Measurements from ENCODE around the gene TRDN.

The TRDN gene

DNA sequence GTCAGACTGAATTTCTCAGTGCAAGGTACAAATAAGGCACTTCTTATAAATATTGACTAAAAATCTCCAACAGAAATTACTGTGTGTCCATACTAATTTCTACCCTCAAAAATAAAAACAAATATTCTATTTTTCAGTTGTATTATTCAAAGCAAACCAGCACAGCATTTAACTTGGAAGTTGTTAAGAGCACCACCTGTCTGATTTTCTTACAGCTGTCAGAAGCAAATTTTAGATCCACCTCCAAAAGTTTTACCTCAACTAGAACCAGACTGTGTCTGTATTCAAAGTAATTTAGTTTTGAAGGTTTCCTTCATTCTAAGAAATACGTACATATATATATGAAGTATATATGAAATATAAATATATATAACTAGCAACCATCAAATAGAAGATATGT is 1.2 kb downstream of the TRDN start:
- CTCF ChIA-PET, result interaction anchor here (0.5 kb wide), 1 partner anchor 116 kb away, joined by 6 read pairs; no protein-coding TSS in a partner anchor
- H3K4me1 ChIP-seq (ENCODE audit: control insufficient read depth, insufficient read depth, low read length), result no peaks in the 10 kb centered on the region
- no peaks in the 10 kb centered on the region for H3K36me3 ChIP-seq (ENCODE audit: control insufficient read depth in 2 of 2, insufficient read depth in 1 of 2, low read length in 2 of 2)
- TF ChIP-seq ZNF157 (tag by site-specific recombination; IDR thresholded peaks at IDR 0.05), result no peak
- TF ChIP-seq, protein P1, sequence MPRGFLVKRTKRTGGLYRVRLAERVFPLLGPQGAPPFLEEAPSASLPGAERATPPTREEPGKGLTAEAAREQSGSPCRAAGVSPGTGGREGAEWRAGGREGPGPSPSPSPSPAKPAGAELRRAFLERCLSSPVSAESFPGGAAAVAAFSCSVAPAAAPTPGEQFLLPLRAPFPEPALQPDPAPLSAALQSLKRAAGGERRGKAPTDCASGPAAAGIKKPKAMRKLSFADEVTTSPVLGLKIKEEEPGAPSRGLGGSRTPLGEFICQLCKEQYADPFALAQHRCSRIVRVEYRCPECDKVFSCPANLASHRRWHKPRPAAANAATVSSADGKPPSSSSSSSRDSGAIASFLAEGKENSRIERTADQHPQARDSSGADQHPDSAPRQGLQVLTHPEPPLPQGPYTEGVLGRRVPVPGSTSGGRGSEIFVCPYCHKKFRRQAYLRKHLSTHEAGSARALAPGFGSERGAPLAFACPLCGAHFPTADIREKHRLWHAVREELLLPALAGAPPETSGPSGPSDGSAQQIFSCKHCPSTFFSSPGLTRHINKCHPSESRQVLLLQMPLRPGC (tag by site-specific recombination; IDR thresholded peaks at IDR 0.05), result no peak
- TF ChIP-seq, protein P2, sequence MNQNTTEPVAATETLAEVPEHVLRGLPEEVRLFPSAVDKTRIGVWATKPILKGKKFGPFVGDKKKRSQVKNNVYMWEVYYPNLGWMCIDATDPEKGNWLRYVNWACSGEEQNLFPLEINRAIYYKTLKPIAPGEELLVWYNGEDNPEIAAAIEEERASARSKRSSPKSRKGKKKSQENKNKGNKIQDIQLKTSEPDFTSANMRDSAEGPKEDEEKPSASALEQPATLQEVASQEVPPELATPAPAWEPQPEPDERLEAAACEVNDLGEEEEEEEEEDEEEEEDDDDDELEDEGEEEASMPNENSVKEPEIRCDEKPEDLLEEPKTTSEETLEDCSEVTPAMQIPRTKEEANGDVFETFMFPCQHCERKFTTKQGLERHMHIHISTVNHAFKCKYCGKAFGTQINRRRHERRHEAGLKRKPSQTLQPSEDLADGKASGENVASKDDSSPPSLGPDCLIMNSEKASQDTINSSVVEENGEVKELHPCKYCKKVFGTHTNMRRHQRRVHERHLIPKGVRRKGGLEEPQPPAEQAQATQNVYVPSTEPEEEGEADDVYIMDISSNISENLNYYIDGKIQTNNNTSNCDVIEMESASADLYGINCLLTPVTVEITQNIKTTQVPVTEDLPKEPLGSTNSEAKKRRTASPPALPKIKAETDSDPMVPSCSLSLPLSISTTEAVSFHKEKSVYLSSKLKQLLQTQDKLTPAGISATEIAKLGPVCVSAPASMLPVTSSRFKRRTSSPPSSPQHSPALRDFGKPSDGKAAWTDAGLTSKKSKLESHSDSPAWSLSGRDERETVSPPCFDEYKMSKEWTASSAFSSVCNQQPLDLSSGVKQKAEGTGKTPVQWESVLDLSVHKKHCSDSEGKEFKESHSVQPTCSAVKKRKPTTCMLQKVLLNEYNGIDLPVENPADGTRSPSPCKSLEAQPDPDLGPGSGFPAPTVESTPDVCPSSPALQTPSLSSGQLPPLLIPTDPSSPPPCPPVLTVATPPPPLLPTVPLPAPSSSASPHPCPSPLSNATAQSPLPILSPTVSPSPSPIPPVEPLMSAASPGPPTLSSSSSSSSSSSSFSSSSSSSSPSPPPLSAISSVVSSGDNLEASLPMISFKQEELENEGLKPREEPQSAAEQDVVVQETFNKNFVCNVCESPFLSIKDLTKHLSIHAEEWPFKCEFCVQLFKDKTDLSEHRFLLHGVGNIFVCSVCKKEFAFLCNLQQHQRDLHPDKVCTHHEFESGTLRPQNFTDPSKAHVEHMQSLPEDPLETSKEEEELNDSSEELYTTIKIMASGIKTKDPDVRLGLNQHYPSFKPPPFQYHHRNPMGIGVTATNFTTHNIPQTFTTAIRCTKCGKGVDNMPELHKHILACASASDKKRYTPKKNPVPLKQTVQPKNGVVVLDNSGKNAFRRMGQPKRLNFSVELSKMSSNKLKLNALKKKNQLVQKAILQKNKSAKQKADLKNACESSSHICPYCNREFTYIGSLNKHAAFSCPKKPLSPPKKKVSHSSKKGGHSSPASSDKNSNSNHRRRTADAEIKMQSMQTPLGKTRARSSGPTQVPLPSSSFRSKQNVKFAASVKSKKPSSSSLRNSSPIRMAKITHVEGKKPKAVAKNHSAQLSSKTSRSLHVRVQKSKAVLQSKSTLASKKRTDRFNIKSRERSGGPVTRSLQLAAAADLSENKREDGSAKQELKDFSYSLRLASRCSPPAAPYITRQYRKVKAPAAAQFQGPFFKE (tag by site-specific recombination; IDR thresholded peaks at IDR 0.05; ENCODE audit: borderline replicate concordance), result no peak
- no peak for TF ChIP-seq ZNF19 (tag by site-specific recombination; IDR thresholded peaks at IDR 0.05; ENCODE audit: low read depth)
- TF ChIP-seq ZNF596 (tag by site-specific recombination; IDR thresholded peaks at IDR 0.05), result no peak
- TF ChIP-seq, protein P3, sequence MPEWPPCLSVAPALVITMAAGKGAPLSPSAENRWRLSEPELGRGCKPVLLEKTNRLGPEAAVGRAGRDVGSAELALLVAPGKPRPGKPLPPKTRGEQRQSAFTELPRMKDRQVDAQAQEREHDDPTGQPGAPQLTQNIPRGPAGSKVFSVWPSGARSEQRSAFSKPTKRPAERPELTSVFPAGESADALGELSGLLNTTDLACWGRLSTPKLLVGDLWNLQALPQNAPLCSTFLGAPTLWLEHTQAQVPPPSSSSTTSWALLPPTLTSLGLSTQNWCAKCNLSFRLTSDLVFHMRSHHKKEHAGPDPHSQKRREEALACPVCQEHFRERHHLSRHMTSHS (tag by site-specific recombination; IDR thresholded peaks at IDR 0.05), result no peak
- no peak for TF ChIP-seq ZNF670 (tag by site-specific recombination; IDR thresholded peaks at IDR 0.05; ENCODE audit: low read depth)
- TF ChIP-seq, protein P4, sequence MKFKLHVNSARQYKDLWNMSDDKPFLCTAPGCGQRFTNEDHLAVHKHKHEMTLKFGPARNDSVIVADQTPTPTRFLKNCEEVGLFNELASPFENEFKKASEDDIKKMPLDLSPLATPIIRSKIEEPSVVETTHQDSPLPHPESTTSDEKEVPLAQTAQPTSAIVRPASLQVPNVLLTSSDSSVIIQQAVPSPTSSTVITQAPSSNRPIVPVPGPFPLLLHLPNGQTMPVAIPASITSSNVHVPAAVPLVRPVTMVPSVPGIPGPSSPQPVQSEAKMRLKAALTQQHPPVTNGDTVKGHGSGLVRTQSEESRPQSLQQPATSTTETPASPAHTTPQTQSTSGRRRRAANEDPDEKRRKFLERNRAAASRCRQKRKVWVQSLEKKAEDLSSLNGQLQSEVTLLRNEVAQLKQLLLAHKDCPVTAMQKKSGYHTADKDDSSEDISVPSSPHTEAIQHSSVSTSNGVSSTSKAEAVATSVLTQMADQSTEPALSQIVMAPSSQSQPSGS (tag by site-specific recombination; IDR thresholded peaks at IDR 0.05; ENCODE audit: low read depth), result no peak
- no peak for TF ChIP-seq ZNF133 (tag by site-specific recombination; IDR thresholded peaks at IDR 0.05)
- no peak for TF ChIP-seq ZBTB8A (tag by site-specific recombination; IDR thresholded peaks at IDR 0.05)
- no peak for TF ChIP-seq TCF7L2 (IDR thresholded peaks at IDR 0.05; ENCODE audit: borderline replicate concordance, low read depth, low read length)
- no peaks in the 10 kb centered on the region for H3K9me3 ChIP-seq (ENCODE audit: control insufficient read depth, insufficient read depth, low read depth, low read length)
- POLR2A ChIA-PET, result no interaction called here
- H3K27ac ChIP-seq (ENCODE audit: extremely low read depth, low read depth, low read length), result no peak overlapping the region
- no peak overlapping the region for H3K4me3 ChIP-seq (ENCODE audit: low read depth, low read length)

DNA sequence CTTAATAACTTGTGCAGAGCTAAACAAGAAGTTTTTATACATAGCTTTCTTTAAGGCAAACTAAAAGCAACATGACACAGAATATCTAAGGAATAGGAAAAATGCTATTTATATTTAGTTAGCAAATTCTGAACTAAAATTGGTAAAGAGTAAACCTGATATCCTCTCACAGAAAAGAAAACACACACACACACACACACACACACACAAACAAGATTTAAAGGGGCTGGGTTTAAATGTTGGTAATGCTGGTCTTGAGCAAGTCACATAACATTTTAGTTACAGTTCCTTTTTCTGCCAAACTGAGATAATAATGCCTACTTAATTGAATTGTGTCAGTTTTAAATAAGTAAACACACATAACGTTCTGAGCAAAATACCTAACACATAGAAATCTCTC is 1.6 kb downstream of the TRDN start:
- Histone ChIP-seq H3K4me1 (ENCODE audit: control insufficient read depth, insufficient read depth, low read length) (no peaks in the 10 kb centered on the region), H3K27ac (ENCODE audit: extremely low read depth, low read depth, low read length) (no peak overlapping the region), H3K36me3 (ENCODE audit: control insufficient read depth in 2 of 2, insufficient read depth in 1 of 2, low read length in 2 of 2) (no peaks in the 10 kb centered on the region), H3K4me3 (ENCODE audit: low read depth, low read length) (no peak overlapping the region), H3K9me3 (ENCODE audit: control insufficient read depth, insufficient read depth, low read depth, low read length) (no peaks in the 10 kb centered on the region)
- POLR2A ChIA-PET, result no interaction called here
- CTCF ChIA-PET, result interaction anchor here (0.5 kb wide), 2 partner anchors 18 to 115 kb away, joined by 5 to 6 read pairs; no protein-coding TSS in a partner anchor
- TF ChIP-seq, protein P5, sequence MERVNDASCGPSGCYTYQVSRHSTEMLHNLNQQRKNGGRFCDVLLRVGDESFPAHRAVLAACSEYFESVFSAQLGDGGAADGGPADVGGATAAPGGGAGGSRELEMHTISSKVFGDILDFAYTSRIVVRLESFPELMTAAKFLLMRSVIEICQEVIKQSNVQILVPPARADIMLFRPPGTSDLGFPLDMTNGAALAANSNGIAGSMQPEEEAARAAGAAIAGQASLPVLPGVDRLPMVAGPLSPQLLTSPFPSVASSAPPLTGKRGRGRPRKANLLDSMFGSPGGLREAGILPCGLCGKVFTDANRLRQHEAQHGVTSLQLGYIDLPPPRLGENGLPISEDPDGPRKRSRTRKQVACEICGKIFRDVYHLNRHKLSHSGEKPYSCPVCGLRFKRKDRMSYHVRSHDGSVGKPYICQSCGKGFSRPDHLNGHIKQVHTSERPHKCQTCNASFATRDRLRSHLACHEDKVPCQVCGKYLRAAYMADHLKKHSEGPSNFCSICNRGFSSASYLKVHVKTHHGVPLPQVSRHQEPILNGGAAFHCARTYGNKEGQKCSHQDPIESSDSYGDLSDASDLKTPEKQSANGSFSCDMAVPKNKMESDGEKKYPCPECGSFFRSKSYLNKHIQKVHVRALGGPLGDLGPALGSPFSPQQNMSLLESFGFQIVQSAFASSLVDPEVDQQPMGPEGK (tag by site-specific recombination; IDR thresholded peaks at IDR 0.05), result no peak
- TF ChIP-seq ZNF146 (tag by site-specific recombination; IDR thresholded peaks at IDR 0.05), result no peak
- TF ChIP-seq, protein P6, sequence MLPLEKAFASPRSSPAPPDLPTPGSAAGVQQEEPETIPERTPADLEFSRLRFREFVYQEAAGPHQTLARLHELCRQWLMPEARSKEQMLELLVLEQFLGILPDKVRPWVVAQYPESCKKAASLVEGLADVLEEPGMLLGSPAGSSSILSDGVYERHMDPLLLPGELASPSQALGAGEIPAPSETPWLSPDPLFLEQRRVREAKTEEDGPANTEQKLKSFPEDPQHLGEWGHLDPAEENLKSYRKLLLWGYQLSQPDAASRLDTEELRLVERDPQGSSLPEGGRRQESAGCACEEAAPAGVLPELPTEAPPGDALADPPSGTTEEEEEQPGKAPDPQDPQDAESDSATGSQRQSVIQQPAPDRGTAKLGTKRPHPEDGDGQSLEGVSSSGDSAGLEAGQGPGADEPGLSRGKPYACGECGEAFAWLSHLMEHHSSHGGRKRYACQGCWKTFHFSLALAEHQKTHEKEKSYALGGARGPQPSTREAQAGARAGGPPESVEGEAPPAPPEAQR (tag by site-specific recombination; IDR thresholded peaks at IDR 0.05), result no peak
- TF ChIP-seq ZNF324 (tag by site-specific recombination; IDR thresholded peaks at IDR 0.05), result no peak
- TF ChIP-seq GLI2 (tag by site-specific recombination; IDR thresholded peaks at IDR 0.05; ENCODE audit: borderline replicate concordance, low read depth), result no peak
- TF ChIP-seq ZNF140 (tag by site-specific recombination; IDR thresholded peaks at IDR 0.05), result no peak
- TF ChIP-seq ZNF843 (tag by site-specific recombination; IDR thresholded peaks at IDR 0.05), result no peak
- no peak for TF ChIP-seq SALL2 (tag by site-specific recombination; IDR thresholded peaks at IDR 0.05; ENCODE audit: borderline replicate concordance)
- TF ChIP-seq, protein P3 (tag by site-specific recombination; IDR thresholded peaks at IDR 0.05), result no peak
- TF ChIP-seq MEIS1 (CRISPR knock-in tag; IDR thresholded peaks at IDR 0.05; ENCODE audit: borderline replicate concordance), result no peak

Data from HEK293 (cell line).